Transverse colon (tissue), 4 donors: ENCODE data around the gene CDHR2. TPM values are rescaled to one million over a fixed set of nuclear protein-coding genes. Genes with fewer than 3 reads are reported as not detected.
"Not testable (repeated sequence)": the region's sequence is repeated elsewhere in the genome, so short reads cannot be mapped to it uniquely, and the experiment has no call there.

Experiments used
- DNase-seq: peaks from one replicate; pipeline ENCODE4 v3.0.0-alpha.2; 2019
- H3K27ac ChIP-seq, 4 donors: fragments of 200-600 bp; sonication (generic); 2 replicates each; pipeline ENCODE4 v1.5.1; 2016 to 2018; ENCODE audit warnings: inconsistent platforms in 4 of 4
- H3K27me3 ChIP-seq: fragments of 200-600 bp; sonication (generic); 2 replicates; pipeline ENCODE4 v1.5.1; 2017; ENCODE audit warnings: inconsistent platforms
- H3K36me3 ChIP-seq, 4 donors: fragments of 200-600 bp; sonication (generic); 2 replicates each; pipeline ENCODE4 v1.5.1; 2017 to 2019; ENCODE audit warnings: inconsistent platforms in 4 of 4
- H3K4me1 ChIP-seq, 4 donors: fragments of 200-600 bp; sonication (generic); 2 replicates each; pipeline ENCODE4 v1.5.1; 2017 to 2020; ENCODE audit warnings: inconsistent platforms in 4 of 4
- H3K4me3 ChIP-seq, 4 donors: fragments of 200-600 bp; sonication (generic); 1 replicate in 1 of 4; 2 replicates in 3 of 4; pipeline versions ENCODE4 v1.5.1 to v1.6.1; 2017 to 2019; ENCODE audit warnings: inconsistent platforms in 4 of 4
- H3K9me3 ChIP-seq, 2 donors: fragments of 200-600 bp; sonication (generic); 2 replicates each; pipeline ENCODE4 v1.5.1; 2017 to 2019; ENCODE audit warnings: inconsistent platforms in 2 of 2
- CTCF ChIP-seq, 5 experiments: fragments of 200-600 bp in 3 of 5; fragments of 450-650 bp in 2 of 5; sonication (generic) in 3 of 5; IDR thresholded peaks; 1 replicate in 2 of 5; 2 replicates in 3 of 5; pipeline ENCODE4 v1.5.1; 2016 to 2017; ENCODE audit warnings: antibody characterized with exemption in 5 of 5, inconsistent platforms in 3 of 5, mild to moderate bottlenecking in 2 of 5, moderate library complexity in 1 of 5
- EP300 ChIP-seq: sonication (generic); formaldehyde crosslinking; IDR thresholded peaks from one replicate; pipeline ENCODE4 v1.6.1; 2017; ENCODE audit warnings: antibody characterized with exemption, low read depth
- POLR2A ChIP-seq: fragments of 450-650 bp; IDR thresholded peaks from one replicate; pipeline ENCODE4 v1.6.1; 2016; ENCODE audit warnings: antibody characterized with exemption, mild to moderate bottlenecking, moderate library complexity
- POLR2AphosphoS5 ChIP-seq, 3 donors: sonication (generic); formaldehyde crosslinking; IDR thresholded peaks; one replicate each; pipeline ENCODE4 v1.6.1; 2016; ENCODE audit warnings: antibody characterized with exemption in 3 of 3
- WGBS, 2 donors: methylation state at CpG; one replicate each; pipeline ENCODE4 v1.1.5; 2018; ENCODE audit warnings: low coverage in 1 of 2; 5-methylcytosine and 5-hydroxymethylcytosine counted together
- in situ Hi-C, 4 donors: fragments of 200-750 bp; cut with MboI; loops; one replicate each; pipeline versions ENCODE4 v1.15.0 to v1.15.1; 2017; ENCODE audit warnings: low sequenced_read_pairs in 3 of 4, low pct_ligation_motif_present in 1 of 4, low pct_unique_long_range_greater_than_20kb in 1 of 4
- intact Hi-C: fragments of 100-400 bp; cut with DNase I; formaldehyde crosslinking; loops from one replicate; pipeline ENCODE4 v1.15.1; 2023; ENCODE audit warnings: low total_unique reads
- total RNA-seq, 4 donors: library from RNA; depleted of rRNA; stranded (reverse); fragments of >200 nt; gene quantifications; one replicate each; pipeline ENCODE4 v1.1.0, GENCODE V29; 2016

CDHR2 gene
- total RNA-seq, 4 donors from 2014 or later = 15.5 to 257 (median 104) TPM

GRCh38 chr5:176589039-176589769 is 40.1 kb downstream of the CDHR2 start:
- peaks cover 7 to 13% of the 10 kb centered on the region in 2 donors for H3K9me3 ChIP-seq
- no peaks in the 10 kb centered on the region for H3K27me3 ChIP-seq
- in situ Hi-C loops = loop anchor here in 1 of 4 donors (25.0 kb wide), 1 partner anchor 177 kb away; the partner anchor contains the start of gene CLTB
- DNase-seq = no peak
- no peak overlapping the region for H3K27ac ChIP-seq
- no peak overlapping the region for H3K4me3 ChIP-seq
- TF ChIP-seq CTCF (IDR thresholded peaks at IDR 0.05) (no peak), EP300 (no peak), POLR2A (no peak), POLR2AphosphoS5 (IDR thresholded peaks at IDR 0.05) (no peak)
- WGBS, 2 donors = 82 to 92% methylated on average over 9 to 31 of the region's 31 CpGs
- H3K36me3 ChIP-seq = no peaks in the 10 kb centered on the region
- no peaks in the 10 kb centered on the region for H3K4me1 ChIP-seq
- intact Hi-C loops = no loop called here

- DNase-seq = no peak
- in situ Hi-C loops = loop anchor here in 1 of 4 donors (25.0 kb wide), 1 partner anchor 178 kb away; the partner anchor contains the start of gene CLTB
Measured at GRCh38 chr5:176590035-176590717, 41.0 kb downstream of the CDHR2 start.

GRCh38 chr5:176591667-176592066 is 42.5 kb downstream of the CDHR2 start:
- intact Hi-C loops, H3K27ac ChIP-seq, H3K36me3 ChIP-seq, H3K4me1 ChIP-seq, DNase-seq, H3K9me3 ChIP-seq, H3K4me3 ChIP-seq, H3K27me3 ChIP-seq: not testable (repeated sequence)
- 15 to 17% methylated on average over 2 of the region's 2 CpGs for WGBS, 2 donors
- in situ Hi-C loops = loop anchor here in 1 of 4 donors (25.0 kb wide), 1 partner anchor 179 kb away; the partner anchor contains the start of gene CLTB

More at GRCh38 chr5:176590035-176590717, 41.0 kb downstream of the CDHR2 start:
- intact Hi-C loops = no loop called here
- Histone ChIP-seq H3K4me1 (no peaks in the 10 kb centered on the region), H3K27me3 (no peaks in the 10 kb centered on the region), H3K27ac (no peak overlapping the region), H3K9me3 (peaks cover 3 to 8% of the 10 kb centered on the region in 2 donors), H3K4me3 (no peak overlapping the region), H3K36me3 (no peaks in the 10 kb centered on the region)
- TF ChIP-seq CTCF (IDR thresholded peaks at IDR 0.05) (no peak), EP300 (no peak), POLR2A (no peak), POLR2AphosphoS5 (IDR thresholded peaks at IDR 0.05) (no peak)
- WGBS, 2 donors = 82 to 91% methylated on average over 4 to 17 of the region's 17 CpGs

- H3K4me1 ChIP-seq = peaks cover 3 to 12% (median 8%) of the 10 kb centered on the region in 4 donors
- H3K4me3 ChIP-seq = no peak overlapping the region
- H3K27me3 ChIP-seq = no peaks in the 10 kb centered on the region
- H3K36me3 ChIP-seq = no peaks in the 10 kb centered on the region
- intact Hi-C loops (no loop called here), in situ Hi-C loops (loop anchor here in 1 of 4 donors (25.0 kb wide), 1 partner anchor 180 kb away; the partner anchor contains the start of gene CLTB)
- 98 to 100% methylated on average over 1 to 3 of the region's 3 CpGs for WGBS, 2 donors
- H3K9me3 ChIP-seq = no peaks in the 10 kb centered on the region
- DNase-seq = no peak
- TF ChIP-seq EP300 = no peak
- TF ChIP-seq CTCF (IDR thresholded peaks at IDR 0.05) = no peak
- TF ChIP-seq POLR2AphosphoS5 (IDR thresholded peaks at IDR 0.05) = no peak
- no peak for TF ChIP-seq POLR2A
- no peak overlapping the region for H3K27ac ChIP-seq
Measured at GRCh38 chr5:176592573-176592972, 43.4 kb downstream of the CDHR2 start.
